ENCODE measurements around the gene SLC25A21.

Gene SLC25A21

GRCh38 chr14:36756226-36756625, 416.2 kb downstream of the SLC25A21 start:
- H3K4me1 ChIP-seq (ENCODE audit: control insufficient read depth, insufficient read depth, low read length) = no peaks in the 10 kb centered on the region; the same call in 1 of the 2 replicates
- H3K27ac ChIP-seq (ENCODE audit: extremely low read depth, low read depth, low read length) = no peak overlapping the region
- no peaks in the 10 kb centered on the region for H3K9me3 ChIP-seq (ENCODE audit: control insufficient read depth, insufficient read depth, low read depth, low read length)
- no peak overlapping the region for H3K4me3 ChIP-seq (ENCODE audit: low read depth, low read length)
- H3K36me3 ChIP-seq (ENCODE audit: control insufficient read depth in 2 of 2, insufficient read depth in 1 of 2, low read length in 2 of 2) = no peaks in the 10 kb centered on the region
- TF ChIP-seq ZNF677 (tag by site-specific recombination; IDR thresholded peaks at IDR 0.05) (no peak), OSR2 (tag by site-specific recombination; IDR thresholded peaks at IDR 0.05) (no peak), ZSCAN30 (tag by site-specific recombination; IDR thresholded peaks at IDR 0.05) (no peak), ZNF423 (tag by site-specific recombination; IDR thresholded peaks at IDR 0.05) (no peak), ZNF132 (tag by site-specific recombination; IDR thresholded peaks at IDR 0.05; ENCODE audit: borderline replicate concordance) (no peak), ZNF560 (tag by site-specific recombination; IDR thresholded peaks at IDR 0.05; ENCODE audit: borderline replicate concordance) (no peak), PRDM1 (tag by site-specific recombination; IDR thresholded peaks at IDR 0.05) (no peak), ZNF837 (tag by site-specific recombination; IDR thresholded peaks at IDR 0.05) (no peak), ZNF76 (tag by site-specific recombination; IDR thresholded peaks at IDR 0.05; ENCODE audit: borderline replicate concordance, low read depth) (no peak), ZNF624 (tag by site-specific recombination; IDR thresholded peaks at IDR 0.05) (no peak)
- CTCF ChIA-PET = interaction anchor here (0.6 kb wide), 1 partner anchor 15 kb away, joined by 5 read pairs; no protein-coding TSS in a partner anchor
- POLR2A ChIA-PET = no interaction called here

GRCh38 chr14:36755756-36756155, 416.6 kb downstream of the SLC25A21 start:
- TF ChIP-seq ZNF580 (tag by site-specific recombination; IDR thresholded peaks at IDR 0.05) = no peak
- TF ChIP-seq PRDM4 (tag by site-specific recombination; IDR thresholded peaks at IDR 0.05) = no peak
- TF ChIP-seq PRDM1 (tag by site-specific recombination; IDR thresholded peaks at IDR 0.05) = no peak
- TF ChIP-seq ZNF274 (IDR thresholded peaks at IDR 0.05; ENCODE audit: low read length) = no peak
- no peak for TF ChIP-seq ZNF274 (tag by site-specific recombination; IDR thresholded peaks at IDR 0.05; ENCODE audit: borderline replicate concordance)
- no peak for TF ChIP-seq ZNF449 (tag by site-specific recombination; IDR thresholded peaks at IDR 0.05)
- no peak for TF ChIP-seq ZFP37 (tag by site-specific recombination; IDR thresholded peaks at IDR 0.05)
- no peak for TF ChIP-seq SP2 (tag by site-specific recombination; IDR thresholded peaks at IDR 0.05)
- TF ChIP-seq ZNF626 (tag by site-specific recombination; IDR thresholded peaks at IDR 0.05) = no peak
- TF ChIP-seq GLIS2 (tag by site-specific recombination; IDR thresholded peaks at IDR 0.05) = no peak
- TF ChIP-seq ZBTB7A (tag by site-specific recombination; IDR thresholded peaks at IDR 0.05; ENCODE audit: low read depth) = no peak
- H3K4me1 ChIP-seq (ENCODE audit: control insufficient read depth, insufficient read depth, low read length) = no peaks in the 10 kb centered on the region; the same call in 1 of the 2 replicates
- no peak overlapping the region for H3K4me3 ChIP-seq (ENCODE audit: low read depth, low read length)
- H3K36me3 ChIP-seq (ENCODE audit: control insufficient read depth in 2 of 2, insufficient read depth in 1 of 2, low read length in 2 of 2) = no peaks in the 10 kb centered on the region
- H3K27ac ChIP-seq (ENCODE audit: extremely low read depth, low read depth, low read length) = no peak overlapping the region
- ChIA-PET POLR2A (no interaction called here), CTCF (no interaction called here)
- no peaks in the 10 kb centered on the region for H3K9me3 ChIP-seq (ENCODE audit: control insufficient read depth, insufficient read depth, low read depth, low read length)
